Ectodermal cell (in vitro differentiated cells): ENCODE data around the gene PGF.

Experiments
- H3K27ac ChIP-seq: 2 replicates; pipeline ENCODE4 v1.7.0; 2013; ENCODE audit warnings: mild to moderate bottlenecking, low read depth, low read length; ENCODE audit not compliant: insufficient read depth, poor library complexity, severe bottlenecking
- H3K27me3 ChIP-seq: 2 replicates; pipeline ENCODE4 v1.7.0; 2013; ENCODE audit warnings: mild to moderate bottlenecking, low read length; ENCODE audit not compliant: insufficient read depth, control insufficient read depth, poor library complexity, severe bottlenecking
- H3K36me3 ChIP-seq: one replicate; pipeline ENCODE4 v1.7.0; 2013; ENCODE audit warnings: low read length; ENCODE audit not compliant: control insufficient read depth, insufficient read depth
- H3K4me1 ChIP-seq: one replicate; pipeline ENCODE4 v1.7.0; 2013; ENCODE audit warnings: low read length; ENCODE audit not compliant: control insufficient read depth, insufficient read depth
- H3K4me3 ChIP-seq: 2 replicates; pipeline ENCODE4 v1.7.0; 2013; ENCODE audit warnings: low read depth, low read length, control low read depth; ENCODE audit not compliant: insufficient read depth
- H3K9me3 ChIP-seq: 2 replicates; pipeline ENCODE4 v1.7.0; 2013; ENCODE audit warnings: mild to moderate bottlenecking, low read length, moderate library complexity; ENCODE audit not compliant: control insufficient read depth
- WGBS, 2 experiments: methylation state at CpG; one replicate each; pipeline ENCODE4 v1.1.7; 2013; ENCODE audit warnings: missing lambda C conversion rate in 2 of 2; 5-methylcytosine and 5-hydroxymethylcytosine counted together

The PGF gene

DNA sequence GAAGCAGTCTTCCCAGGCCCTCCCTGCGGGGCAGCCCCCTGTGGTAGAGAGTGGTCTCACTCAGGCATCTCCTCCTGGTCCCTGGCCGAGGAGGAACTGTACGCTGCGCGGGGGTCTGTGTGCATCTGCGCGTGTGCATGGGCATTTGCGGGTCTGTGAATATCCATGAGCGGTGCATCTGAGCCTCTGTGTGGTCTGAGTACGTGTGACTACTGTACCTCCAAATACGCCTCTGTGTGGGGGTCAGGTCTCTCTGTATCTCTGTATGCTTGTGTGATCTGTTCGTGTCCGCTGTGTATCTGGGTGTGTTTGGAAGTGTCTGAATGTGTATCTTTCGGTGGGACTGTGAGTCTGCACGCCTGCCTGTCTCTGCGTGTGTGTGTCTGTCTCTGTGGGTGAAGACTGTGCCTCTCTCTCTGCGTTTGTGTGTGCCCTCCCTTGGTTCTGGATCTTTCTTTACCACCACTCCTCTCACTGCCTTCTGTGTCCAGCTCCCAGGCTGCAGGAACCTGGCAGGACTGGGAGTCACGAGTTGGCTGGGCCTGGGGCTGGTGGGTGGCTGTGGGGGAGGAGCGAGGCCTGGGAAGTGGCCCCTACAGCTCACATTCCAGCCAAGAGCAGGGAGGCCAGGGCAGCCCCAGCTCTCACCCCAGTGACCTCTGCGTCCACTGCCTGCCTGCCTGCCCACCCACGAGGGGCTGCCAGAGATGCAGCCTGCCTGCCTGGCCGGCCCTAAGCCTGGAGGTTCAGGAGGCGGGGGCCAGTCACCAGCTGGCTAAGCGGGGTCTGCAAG, 1.1 kb upstream of the PGF start:
- H3K27me3 ChIP-seq: peaks cover 26% of the 10 kb centered on the region
- H3K27ac ChIP-seq: no peak overlapping the region
- no peaks in the 10 kb centered on the region for H3K36me3 ChIP-seq
- 83 to 84% methylated on average over 23 to 24 of the region's 24 CpGs for WGBS, 2 experiments
- H3K4me1 ChIP-seq: peaks cover 25% of the 10 kb centered on the region
- H3K4me3 ChIP-seq: no peak overlapping the region
- no peaks in the 10 kb centered on the region for H3K9me3 ChIP-seq

DNA sequence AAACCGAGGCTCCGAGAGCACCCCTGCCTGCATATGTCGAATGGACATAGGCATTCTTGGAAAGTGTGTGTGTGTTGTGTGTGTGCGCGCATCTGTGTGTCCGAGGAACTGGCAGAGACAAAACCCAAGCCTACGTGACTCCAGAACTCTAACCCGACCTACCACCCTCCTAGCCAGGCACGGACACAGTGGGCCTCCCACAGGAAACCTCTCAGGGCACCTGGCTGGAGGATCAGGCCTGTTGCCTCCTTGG, 556 bp upstream of the PGF start:
- H3K27ac ChIP-seq: no peak overlapping the region
- 84 to 89% methylated on average over 9 of the region's 9 CpGs for WGBS, 2 experiments
- peaks cover 26% of the 10 kb centered on the region for H3K27me3 ChIP-seq
- H3K4me3 ChIP-seq: no peak overlapping the region
- H3K9me3 ChIP-seq: no peaks in the 10 kb centered on the region
- H3K4me1 ChIP-seq: peaks cover 28% of the 10 kb centered on the region
- H3K36me3 ChIP-seq: no peaks in the 10 kb centered on the region

DNA sequence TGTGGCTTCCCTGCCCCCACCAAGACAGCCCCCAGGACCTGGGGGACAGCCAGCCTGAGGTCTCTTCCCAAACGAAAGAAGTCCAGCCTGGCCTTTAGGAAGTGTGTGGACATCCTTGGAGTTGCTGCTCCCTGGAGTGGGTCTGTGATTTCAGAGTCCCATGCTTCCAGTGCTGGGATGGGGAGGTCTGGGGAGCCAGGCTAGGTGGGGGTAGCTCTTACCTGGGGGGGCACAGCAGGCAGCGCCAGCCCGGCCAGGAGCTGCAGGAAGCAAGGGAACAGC, 509 bp downstream of the PGF start:
- WGBS, 2 experiments: 41 to 54% methylated on average over 3 of the region's 3 CpGs
- Histone ChIP-seq H3K4me1 (peaks cover 28% of the 10 kb centered on the region), H3K27me3 (peaks cover 26% of the 10 kb centered on the region), H3K4me3 (peak overlapping the region; percentile 22), H3K27ac (no peak overlapping the region), H3K9me3 (no peaks in the 10 kb centered on the region), H3K36me3 (no peaks in the 10 kb centered on the region)

DNA sequence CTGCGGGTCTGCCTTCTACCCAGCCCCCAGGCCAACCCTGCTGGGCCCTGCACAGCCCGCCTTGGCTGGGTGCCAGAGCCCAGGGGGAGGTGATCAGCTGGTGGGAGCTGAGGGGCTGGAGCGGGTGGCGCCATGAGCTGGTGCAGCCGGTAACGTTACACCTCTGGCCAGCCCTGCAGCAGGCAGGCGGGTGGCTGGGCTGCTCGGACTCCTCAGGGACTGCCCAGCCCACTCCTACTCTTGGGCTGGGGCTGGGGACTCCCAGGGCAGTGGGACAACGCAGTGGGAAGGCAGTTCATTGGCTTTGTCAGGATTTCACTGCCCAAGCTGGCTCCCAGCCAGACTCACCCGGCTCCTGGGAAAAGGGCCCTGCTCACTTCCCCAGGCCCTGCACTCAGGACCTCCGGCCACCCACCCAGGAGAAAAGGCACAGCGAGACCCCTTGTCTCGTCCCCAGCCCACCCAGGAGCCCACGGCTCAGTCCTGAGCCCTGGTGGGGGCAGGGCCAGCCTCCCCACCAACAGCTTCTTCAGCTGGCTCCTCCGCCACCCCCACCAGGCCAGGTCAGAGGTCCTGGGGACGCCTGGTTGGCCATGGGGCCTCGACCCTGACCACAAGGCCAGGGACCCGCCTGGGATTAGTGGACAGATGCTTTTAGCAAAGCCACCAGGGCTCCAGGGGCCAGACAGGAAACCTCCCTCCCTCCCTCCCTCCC, 1.0 kb downstream of the PGF start:
- 63 to 65% methylated on average over 18 of the region's 18 CpGs for WGBS, 2 experiments
- no peak overlapping the region for H3K4me3 ChIP-seq
- no peak overlapping the region for H3K27ac ChIP-seq

DNA sequence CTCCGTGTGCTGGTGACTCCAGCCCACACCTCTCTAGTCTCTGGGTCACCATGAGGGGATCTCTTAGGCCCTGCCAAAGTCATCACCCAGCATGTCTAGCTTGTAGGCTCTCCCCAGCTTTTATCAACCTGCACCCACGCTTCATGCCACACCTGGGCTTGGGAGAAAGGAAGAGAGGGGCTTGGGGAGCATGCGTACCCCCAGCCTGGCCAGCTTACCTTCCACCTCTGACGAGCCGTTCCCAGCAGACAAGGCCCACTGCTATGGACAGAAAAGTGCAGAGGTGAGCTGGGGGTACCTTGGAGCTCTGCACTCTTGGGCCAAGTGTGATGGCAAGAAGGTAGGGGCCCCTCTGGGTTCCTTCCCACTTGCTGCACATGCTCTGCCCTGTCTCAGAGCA, 1.7 kb downstream of the PGF start:
- Histone ChIP-seq H3K4me1 (peaks cover 28% of the 10 kb centered on the region), H3K27me3 (peaks cover 26% of the 10 kb centered on the region), H3K4me3 (no peak overlapping the region), H3K27ac (no peak overlapping the region), H3K9me3 (no peaks in the 10 kb centered on the region), H3K36me3 (no peaks in the 10 kb centered on the region)
- WGBS, 2 experiments: 93 to 96% methylated on average over 5 of the region's 5 CpGs

More for the DNA sequence above, 1.0 kb downstream of the PGF start:
- Histone ChIP-seq H3K27me3 (peaks cover 26% of the 10 kb centered on the region), H3K36me3 (no peaks in the 10 kb centered on the region), H3K9me3 (no peaks in the 10 kb centered on the region), H3K4me1 (peaks cover 28% of the 10 kb centered on the region)

DNA sequence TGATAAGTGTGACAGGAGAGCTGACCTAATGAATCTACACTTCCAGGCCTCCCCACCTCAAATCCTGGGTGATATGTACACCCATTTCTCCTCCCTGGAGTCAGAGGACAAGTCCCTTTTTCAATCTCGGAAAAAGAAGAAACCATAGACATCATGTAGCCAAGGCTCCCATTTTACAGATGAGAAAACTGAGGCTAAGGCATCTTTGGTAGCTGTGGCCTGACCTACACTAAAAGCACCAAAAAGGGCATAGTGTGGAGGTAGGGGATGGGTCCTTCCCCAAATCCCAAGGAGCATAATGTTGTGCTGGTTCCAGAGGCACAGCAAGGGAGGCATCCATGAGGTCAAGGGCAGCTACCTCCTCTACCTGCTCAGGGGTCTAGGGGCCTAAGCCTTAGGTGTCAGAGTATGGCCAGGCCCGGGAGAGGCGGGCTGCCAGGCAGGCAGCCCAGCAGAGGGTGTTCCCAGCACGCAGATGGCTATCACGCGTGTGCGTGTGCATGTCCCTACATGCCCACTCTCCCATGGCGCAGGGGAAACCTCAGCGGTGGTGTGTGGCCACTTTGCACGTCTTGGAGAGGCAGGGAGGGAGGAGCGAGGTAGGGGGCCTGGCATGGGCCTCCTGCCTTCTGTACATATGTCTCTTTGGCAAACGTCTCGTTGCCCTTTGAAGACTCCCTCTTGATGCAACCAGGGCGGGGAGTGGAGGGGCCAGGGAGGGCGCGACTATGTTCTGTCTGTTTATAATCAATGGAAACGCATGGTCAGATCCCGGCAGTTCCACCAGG, 2.5 kb downstream of the PGF start:
- H3K36me3 ChIP-seq: no peaks in the 10 kb centered on the region
- no peaks in the 10 kb centered on the region for H3K9me3 ChIP-seq
- peaks cover 28% of the 10 kb centered on the region for H3K4me1 ChIP-seq
- no peak overlapping the region for H3K4me3 ChIP-seq
- WGBS, 2 experiments: 94 to 96% methylated on average over 18 of the region's 18 CpGs
- peaks cover 26% of the 10 kb centered on the region for H3K27me3 ChIP-seq
- no peak overlapping the region for H3K27ac ChIP-seq

DNA sequence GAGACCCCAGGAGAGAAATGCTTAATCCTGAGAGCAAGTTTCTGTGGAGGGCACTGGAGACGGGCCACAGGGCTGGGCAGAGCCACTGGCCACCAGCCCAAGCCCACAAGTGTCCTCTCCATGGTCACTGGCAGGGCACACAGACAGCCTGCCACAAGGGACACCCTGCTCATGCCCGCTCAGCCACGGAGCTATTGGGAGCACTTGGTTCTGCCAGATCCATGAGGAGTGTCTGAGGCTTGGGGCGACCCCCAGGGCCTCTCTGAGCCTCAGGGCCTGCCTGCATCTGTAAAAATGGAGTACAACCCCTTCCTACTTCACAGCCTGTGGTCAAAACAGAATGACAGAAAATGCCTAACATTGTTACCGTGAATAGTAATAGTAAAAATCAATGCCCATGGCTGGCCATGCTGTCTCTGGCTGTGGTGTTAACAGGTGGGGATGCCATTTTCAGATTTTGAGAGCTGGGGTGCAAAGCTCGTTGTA, 3.2 kb downstream of the PGF start:
- no peaks in the 10 kb centered on the region for H3K36me3 ChIP-seq
- peaks cover 28% of the 10 kb centered on the region for H3K4me1 ChIP-seq
- no peaks in the 10 kb centered on the region for H3K9me3 ChIP-seq
- no peak overlapping the region for H3K27ac ChIP-seq
- WGBS, 2 experiments: 92% methylated on average over 6 of the region's 6 CpGs
- peaks cover 26% of the 10 kb centered on the region for H3K27me3 ChIP-seq
- H3K4me3 ChIP-seq: no peak overlapping the region

DNA sequence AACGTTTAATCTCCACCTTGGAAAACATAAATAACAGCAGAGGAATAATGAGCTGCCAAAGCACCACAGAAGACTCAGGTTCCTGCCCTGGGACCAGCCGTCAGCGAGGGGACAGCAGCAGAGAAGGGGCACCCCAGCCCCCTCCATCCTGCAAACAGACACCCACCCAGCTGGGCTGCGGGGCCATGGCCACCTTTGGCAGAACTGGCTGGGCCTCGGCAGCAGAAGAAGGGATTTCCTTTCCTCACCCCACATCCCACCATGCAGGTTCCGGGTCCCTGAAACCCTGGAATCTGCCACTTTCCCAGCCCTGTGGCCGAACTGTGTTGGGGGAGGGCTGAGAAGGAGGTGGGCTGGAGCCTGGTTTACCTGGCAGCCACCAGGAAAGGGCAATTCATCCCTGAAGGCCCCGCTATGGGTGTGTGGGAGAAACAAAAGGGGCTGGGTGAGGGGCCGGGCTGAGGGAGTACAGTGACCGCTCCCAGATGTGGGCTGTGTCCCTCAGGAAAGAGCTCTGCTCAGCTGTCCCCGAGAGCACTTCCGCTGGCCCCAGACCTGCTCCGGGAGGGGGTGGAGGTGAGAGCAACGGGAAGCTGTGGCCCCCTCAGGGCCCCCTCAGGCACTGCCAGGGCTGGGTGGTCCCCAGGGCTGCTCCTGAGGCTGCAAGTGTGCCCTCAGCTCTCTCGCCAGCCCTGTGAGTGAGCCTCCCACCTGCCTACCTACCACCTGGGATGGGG, 3.8 kb downstream of the PGF start:
- Histone ChIP-seq H3K36me3 (no peaks in the 10 kb centered on the region), H3K4me1 (peaks cover 28% of the 10 kb centered on the region), H3K9me3 (no peaks in the 10 kb centered on the region), H3K27ac (no peak overlapping the region), H3K4me3 (no peak overlapping the region), H3K27me3 (peaks cover 26% of the 10 kb centered on the region)
- 78 to 79% methylated on average over 15 of the region's 15 CpGs for WGBS, 2 experiments

DNA sequence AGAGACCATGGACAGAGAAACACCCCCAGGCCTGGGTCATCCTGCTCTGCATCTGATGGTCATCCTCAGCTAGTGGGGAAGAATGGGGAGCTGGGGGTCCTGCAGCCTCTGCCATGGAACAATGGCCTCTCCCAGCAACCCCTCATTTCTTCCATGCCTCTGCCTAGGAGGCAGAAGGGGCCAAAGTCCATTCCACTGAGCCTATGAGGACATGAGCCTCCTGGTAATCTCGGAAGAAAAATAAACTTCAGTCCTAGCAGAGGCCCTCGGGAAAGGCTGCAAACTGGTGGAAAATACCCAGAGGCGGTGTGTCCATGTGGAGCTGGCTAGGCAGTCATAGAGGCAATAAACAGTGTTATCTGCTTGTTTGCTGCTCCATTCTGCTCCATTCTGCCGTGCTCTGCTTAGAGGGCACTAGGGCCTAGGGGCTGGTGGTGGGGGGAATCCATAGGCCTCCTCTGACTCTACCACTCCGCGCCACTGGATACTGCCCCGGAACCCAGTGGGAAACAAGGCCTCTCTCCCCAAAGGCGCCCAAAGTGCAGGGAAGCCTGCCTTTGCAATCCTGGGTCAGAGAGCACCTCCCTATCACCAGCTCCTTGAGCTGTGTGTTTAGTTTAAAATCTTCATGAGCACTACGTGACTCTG, 4.5 kb downstream of the PGF start:
- 89 to 92% methylated on average over 9 of the region's 9 CpGs for WGBS, 2 experiments
- Histone ChIP-seq H3K36me3 (no peaks in the 10 kb centered on the region), H3K4me1 (peaks cover 21% of the 10 kb centered on the region), H3K4me3 (no peak overlapping the region), H3K27me3 (peaks cover 21% of the 10 kb centered on the region), H3K9me3 (no peaks in the 10 kb centered on the region), H3K27ac (no peak overlapping the region)
